H9 (cell line): Measurements from ENCODE around the gene ATG14. TPM values are rescaled to one million over a fixed set of nuclear protein-coding genes. Genes with fewer than 3 reads are reported as not detected.

Experiments used
- DNase-seq: peaks from one replicate; pipeline ENCODE4 v3.0.0-alpha.2; 2017
- H2AFZ ChIP-seq: one replicate; pipeline ENCODE4 v1.6.1; 2013; ENCODE audit warnings: mild to moderate bottlenecking, low read length, control low read depth, moderate library complexity
- H2AK5ac ChIP-seq: 2 replicates; pipeline ENCODE4 v1.6.1; 2013; ENCODE audit warnings: low read length, control low read depth, mixed read lengths; ENCODE audit not compliant: insufficient read length
- H2BK120ac ChIP-seq: one replicate; pipeline ENCODE4 v1.6.1; 2013; ENCODE audit warnings: low read depth, mild to moderate bottlenecking, low read length, control low read depth, inconsistent platforms; ENCODE audit not compliant: poor library complexity, severe bottlenecking
- H2BK12ac ChIP-seq: 2 replicates; pipeline ENCODE4 v1.6.1; 2013; ENCODE audit warnings: low read length, control low read depth, mixed read lengths, low read depth; ENCODE audit not compliant: insufficient read length
- H2BK15ac ChIP-seq: 2 replicates; pipeline ENCODE4 v1.6.1; 2013; ENCODE audit warnings: low read depth, low read length, control low read depth
- H2BK20ac ChIP-seq: one replicate; pipeline ENCODE4 v1.6.1; 2013; ENCODE audit warnings: low read depth, mild to moderate bottlenecking, low read length, control low read depth, inconsistent platforms; ENCODE audit not compliant: poor library complexity, severe bottlenecking
- H2BK5ac ChIP-seq: 2 replicates; pipeline ENCODE4 v1.6.1; 2013; ENCODE audit warnings: low read length, control low read depth, mixed read lengths; ENCODE audit not compliant: insufficient read length
- H3K14ac ChIP-seq: 2 replicates; pipeline ENCODE4 v1.6.1; 2013; ENCODE audit warnings: low read length, control low read depth; ENCODE audit not compliant: insufficient read depth
- H3K18ac ChIP-seq: 2 replicates; pipeline ENCODE4 v1.6.1; 2013; ENCODE audit warnings: low read depth, mild to moderate bottlenecking, mixed read lengths, low read length, control low read depth; ENCODE audit not compliant: insufficient read length
- H3K23ac ChIP-seq: 2 replicates; pipeline ENCODE4 v1.6.1; 2013; ENCODE audit warnings: low read length, control low read depth, mixed read lengths, low read depth; ENCODE audit not compliant: insufficient read length
- H3K23me2 ChIP-seq: 2 replicates; pipeline ENCODE4 v1.6.1; 2013; ENCODE audit warnings: low read depth, mild to moderate bottlenecking, mixed read lengths, low read length, control low read depth; ENCODE audit not compliant: insufficient read length, poor library complexity, severe bottlenecking
- H3K27ac ChIP-seq: 2 replicates; pipeline ENCODE4 v1.5.1; 2013; ENCODE audit warnings: low read length, control low read depth, mixed read lengths, low read depth; ENCODE audit not compliant: insufficient read length
- H3K27me3 ChIP-seq: 2 replicates; pipeline ENCODE4 v1.6.1; 2013; ENCODE audit warnings: low read length, control low read depth, inconsistent platforms; ENCODE audit not compliant: insufficient read depth
- H3K4ac ChIP-seq: 2 replicates; pipeline ENCODE4 v1.6.1; 2013; ENCODE audit warnings: low read depth, mild to moderate bottlenecking, control low read depth, inconsistent platforms, low read length, moderate library complexity
- H3K4me1 ChIP-seq: 2 replicates; pipeline ENCODE4 v1.6.1; 2013; ENCODE audit warnings: low read length, control low read depth, inconsistent platforms; ENCODE audit not compliant: insufficient read depth
- H3K4me2 ChIP-seq: 2 replicates; pipeline ENCODE4 v1.6.1; 2013; ENCODE audit warnings: low read length, control low read depth, mixed read lengths; ENCODE audit not compliant: insufficient read length, insufficient read depth
- H3K56ac ChIP-seq: 2 replicates; pipeline ENCODE4 v1.6.1; 2013; ENCODE audit warnings: low read depth, mild to moderate bottlenecking, mixed read lengths, low read length, control low read depth; ENCODE audit not compliant: insufficient read length
- H3K79me1 ChIP-seq: 2 replicates; pipeline ENCODE4 v1.6.1; 2013; ENCODE audit warnings: low read depth, mild to moderate bottlenecking, moderate library complexity, low read length, control low read depth, inconsistent platforms; ENCODE audit not compliant: insufficient read depth, poor library complexity, severe bottlenecking
- H3K79me2 ChIP-seq: 2 replicates; pipeline ENCODE4 v1.6.1; 2013; ENCODE audit warnings: low read length, control low read depth, inconsistent platforms; ENCODE audit not compliant: insufficient read depth
- H3K9ac ChIP-seq: 2 replicates; pipeline ENCODE4 v1.6.1; 2013; ENCODE audit warnings: low read length, control low read depth, mixed read lengths; ENCODE audit not compliant: insufficient read length; ENCODE audit errors: extremely low read depth
- H3K9me3 ChIP-seq: one replicate; pipeline ENCODE4 v1.6.1; 2013; ENCODE audit warnings: low read depth, low read length, inconsistent platforms; ENCODE audit not compliant: control insufficient read depth
- H3T11ph ChIP-seq: one replicate; pipeline ENCODE4 v1.6.1; 2013; ENCODE audit warnings: mild to moderate bottlenecking, low read length, control low read depth, inconsistent platforms
- H4K20me1 ChIP-seq: one replicate; pipeline ENCODE4 v1.6.1; 2013; ENCODE audit not compliant: control insufficient read depth, insufficient read length, insufficient read depth
- H4K5ac ChIP-seq: 2 replicates; pipeline ENCODE4 v1.6.1; 2013; ENCODE audit warnings: low read depth, mild to moderate bottlenecking, mixed read lengths, low read length, control low read depth; ENCODE audit not compliant: insufficient read length
- H4K8ac ChIP-seq: replicated peaks from 2 replicates; pipeline ENCODE4 v1.6.1; 2013; ENCODE audit warnings: low read length, control low read depth, mixed read lengths, low read depth; ENCODE audit not compliant: insufficient read length
- H4K91ac ChIP-seq: 2 replicates; pipeline ENCODE4 v1.6.1; 2013; ENCODE audit warnings: low read depth, mild to moderate bottlenecking, moderate library complexity, mixed read lengths, low read length, control low read depth; ENCODE audit not compliant: insufficient read length
- H3K27ac Mint-ChIP-seq, 3 experiments: 2 replicates in 2 of 3; 3 replicates in 1 of 3; pipeline ENCODE4 v1.8.0; 2020 to 2021; ENCODE audit warnings: mixed read lengths in 3 of 3, mild to moderate bottlenecking in 1 of 3, moderate library complexity in 1 of 3
- H3K27me3 Mint-ChIP-seq: 2 replicates; pipeline ENCODE4 v1.8.0; 2021; ENCODE audit warnings: low read depth, mild to moderate bottlenecking, moderate library complexity, mixed read lengths
- H3K36me3 Mint-ChIP-seq, 3 experiments: 2 replicates in 2 of 3; 3 replicates in 1 of 3; pipeline ENCODE4 v1.8.0; 2020 to 2021; ENCODE audit warnings: low read depth in 3 of 3, mixed read lengths in 3 of 3; ENCODE audit not compliant: insufficient read depth in 1 of 3
- H3K4me1 Mint-ChIP-seq, 2 experiments: 2 replicates each; pipeline ENCODE4 v1.8.0; 2020; ENCODE audit warnings: mixed read lengths in 2 of 2
- H3K4me3 Mint-ChIP-seq, 2 experiments: 2 replicates in 1 of 2; 3 replicates in 1 of 2; pipeline ENCODE4 v1.8.0; 2020 to 2021; ENCODE audit warnings: mild to moderate bottlenecking in 2 of 2, mixed read lengths in 2 of 2, moderate library complexity in 1 of 2
- H3K9me3 Mint-ChIP-seq, 2 experiments: 2 replicates in 1 of 2; 3 replicates in 1 of 2; pipeline ENCODE4 v1.8.0; 2020; ENCODE audit warnings: mild to moderate bottlenecking in 2 of 2, mixed read lengths in 2 of 2, moderate library complexity in 1 of 2
- CTCF ChIP-seq: fragments of 200-600 bp; sonication (generic); conservative IDR thresholded peaks from 3 replicates; pipeline ENCODE4 v1.8.0; 2021; ENCODE audit warnings: antibody characterized with exemption, mild to moderate bottlenecking
- WGBS: extraction: QIAGEN DNeasy Blood & Tissue Kit; methylation state at CpG from one replicate; pipeline ENCODE4 v1.1.7; 2013; ENCODE audit warnings: missing lambda C conversion rate, low lambda C conversion rate, mixed read lengths; ENCODE audit not compliant: insufficient read length; ENCODE audit errors: extremely low coverage; 5-methylcytosine and 5-hydroxymethylcytosine counted together
- total RNA-seq: library from RNA; stranded (reverse); gene quantifications from 2 replicates; pipeline ENCODE4 v1.2.1, GENCODE V29; 2021

The ATG14 gene
- total RNA-seq, 1 experiment from 2014 or later, result 13.6 TPM

- Mint-ChIP-seq H3K27me3 (no peaks in the 10 kb centered on the region), H3K4me1 (peaks cover 16 to 18% of the 10 kb centered on the region in 2 experiments), H3K27ac (peak overlapping the region in 2 of 3 experiments; percentile 84 to 93; a peak in 4 of 7 replicates), H3K9me3 (no peaks in the 10 kb centered on the region), H3K4me3 (no peak overlapping the region; a peak in 1 of 5 replicates), H3K36me3 (no peaks in the 10 kb centered on the region)
- no peak overlapping the region for H3K23ac ChIP-seq
- no peak overlapping the region for H3K56ac ChIP-seq
- H3K9me3 ChIP-seq, result no peaks in the 10 kb centered on the region
- WGBS, result no CpG with 5 or more reads among the region's 1 CpG
- H3K79me1 ChIP-seq, result no peaks in the 10 kb centered on the region
- no peak overlapping the region for H4K91ac ChIP-seq
- H3K23me2 ChIP-seq, result no peaks in the 10 kb centered on the region
- peaks cover 2% of the 10 kb centered on the region; the same call in 1 of the 2 replicates for H3K4me1 ChIP-seq
- no peak overlapping the region for H3K9ac ChIP-seq
- no peak overlapping the region for H3K14ac ChIP-seq
- no peak overlapping the region for H2BK15ac ChIP-seq
- no peak overlapping the region for H3K27ac ChIP-seq
- H3K27me3 ChIP-seq, result no peaks in the 10 kb centered on the region
- no peak overlapping the region for H4K8ac ChIP-seq
- no peak overlapping the region for H2BK120ac ChIP-seq
- no peak overlapping the region for H3T11ph ChIP-seq
- H3K18ac ChIP-seq, result no peak overlapping the region
- no peak overlapping the region for H2AK5ac ChIP-seq
- no peak overlapping the region for H2BK12ac ChIP-seq
- H3K4me2 ChIP-seq, result no peak overlapping the region
- DNase-seq, result no peak
- no peak overlapping the region for H2BK5ac ChIP-seq
- no peak overlapping the region for H3K4ac ChIP-seq
- no peaks in the 10 kb centered on the region for H3K79me2 ChIP-seq
- TF ChIP-seq CTCF, result peak; percentile 61
- H2AFZ ChIP-seq, result peak overlapping the region; percentile 72
- H2BK20ac ChIP-seq, result no peak overlapping the region
- H4K20me1 ChIP-seq, result no peaks in the 10 kb centered on the region
- no peak overlapping the region for H4K5ac ChIP-seq
Observed at GRCh38 chr14:55430024-55430690, 18.5 kb upstream of the ATG14 start.
